Endothelial cell (in vitro differentiated cells): ENCODE measurements around the gene PPP1R37. TPM values are rescaled to one million over a fixed set of nuclear protein-coding genes. Genes with fewer than 3 reads are reported as not detected.

Experiments used
- DNase-seq: peaks from one replicate; pipeline ENCODE4 v3.0.0; 2021; ENCODE audit warnings: low spot score
- H3K27ac Mint-ChIP-seq: one replicate; pipeline ENCODE4 v1.8.0; 2021; ENCODE audit warnings: mixed read lengths, inconsistent platforms; ENCODE audit not compliant: unreplicated experiment
- H3K27me3 Mint-ChIP-seq: one replicate; pipeline ENCODE4 v1.8.0; 2021; ENCODE audit warnings: mild to moderate bottlenecking, moderate library complexity, mixed read lengths, inconsistent platforms; ENCODE audit not compliant: unreplicated experiment
- H3K36me3 Mint-ChIP-seq: one replicate; pipeline ENCODE4 v1.8.0; 2021; ENCODE audit warnings: mild to moderate bottlenecking, low read depth, mixed read lengths, inconsistent platforms; ENCODE audit not compliant: unreplicated experiment
- H3K4me1 Mint-ChIP-seq: one replicate; pipeline ENCODE4 v1.8.0; 2021; ENCODE audit warnings: mild to moderate bottlenecking, mixed read lengths, inconsistent platforms; ENCODE audit not compliant: unreplicated experiment
- H3K4me3 Mint-ChIP-seq: one replicate; pipeline ENCODE4 v1.8.0; 2021; ENCODE audit warnings: mild to moderate bottlenecking, mixed read lengths, inconsistent platforms; ENCODE audit not compliant: unreplicated experiment
- H3K9me3 Mint-ChIP-seq: one replicate; pipeline ENCODE4 v1.8.0; 2021; ENCODE audit warnings: mixed read lengths, inconsistent platforms; ENCODE audit not compliant: unreplicated experiment
- total RNA-seq: library from RNA; stranded (reverse); fragmentation: NEBNext Ultra II Directional; extraction: Animal tissue kit (Norgen Biotek cat#: 25700); gene quantifications from one replicate; pipeline ENCODE4 v1.2.1, GENCODE V29; 2021; ENCODE audit not compliant: unreplicated experiment
- TF ChIP-seq, protein P1 (sequence below): fragments of 200-600 bp; sonication (generic); IDR thresholded peaks from one replicate; pipeline ENCODE4 v1.5.0; 2021; ENCODE audit warnings: antibody characterized with exemption; ENCODE audit not compliant: unreplicated experiment

The PPP1R37 gene
- total RNA-seq, 1 donor from 2014 or later, result 34.7 TPM

DNA sequence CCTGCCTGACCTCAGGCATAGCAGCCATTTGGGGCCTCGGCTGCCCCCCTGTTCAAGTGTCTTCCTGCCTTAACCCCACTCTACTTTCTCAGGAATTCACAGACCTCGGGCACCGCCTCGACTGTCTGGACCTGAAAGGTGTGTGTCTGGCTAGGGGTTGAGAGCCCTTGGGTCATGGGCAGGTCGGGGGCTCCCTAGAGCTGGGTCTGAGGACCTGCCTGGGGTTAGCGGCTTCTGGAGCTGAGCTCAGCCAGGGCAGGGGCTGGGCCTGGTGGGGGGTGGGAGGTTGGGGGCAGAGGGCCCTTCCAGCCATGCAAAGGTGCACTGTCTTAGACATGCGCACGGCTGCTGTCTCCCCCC lies 47.1 kb downstream of the PPP1R37 start:
- Mint-ChIP-seq H3K4me3 (no peak overlapping the region), H3K27me3 (peaks cover 10% of the 10 kb centered on the region), H3K9me3 (no peaks in the 10 kb centered on the region), H3K27ac (no peak overlapping the region), H3K4me1 (peaks cover 18% of the 10 kb centered on the region), H3K36me3 (peaks cover 18% of the 10 kb centered on the region)
- TF ChIP-seq, protein P1, sequence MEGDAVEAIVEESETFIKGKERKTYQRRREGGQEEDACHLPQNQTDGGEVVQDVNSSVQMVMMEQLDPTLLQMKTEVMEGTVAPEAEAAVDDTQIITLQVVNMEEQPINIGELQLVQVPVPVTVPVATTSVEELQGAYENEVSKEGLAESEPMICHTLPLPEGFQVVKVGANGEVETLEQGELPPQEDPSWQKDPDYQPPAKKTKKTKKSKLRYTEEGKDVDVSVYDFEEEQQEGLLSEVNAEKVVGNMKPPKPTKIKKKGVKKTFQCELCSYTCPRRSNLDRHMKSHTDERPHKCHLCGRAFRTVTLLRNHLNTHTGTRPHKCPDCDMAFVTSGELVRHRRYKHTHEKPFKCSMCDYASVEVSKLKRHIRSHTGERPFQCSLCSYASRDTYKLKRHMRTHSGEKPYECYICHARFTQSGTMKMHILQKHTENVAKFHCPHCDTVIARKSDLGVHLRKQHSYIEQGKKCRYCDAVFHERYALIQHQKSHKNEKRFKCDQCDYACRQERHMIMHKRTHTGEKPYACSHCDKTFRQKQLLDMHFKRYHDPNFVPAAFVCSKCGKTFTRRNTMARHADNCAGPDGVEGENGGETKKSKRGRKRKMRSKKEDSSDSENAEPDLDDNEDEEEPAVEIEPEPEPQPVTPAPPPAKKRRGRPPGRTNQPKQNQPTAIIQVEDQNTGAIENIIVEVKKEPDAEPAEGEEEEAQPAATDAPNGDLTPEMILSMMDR, result no peak
- DNase-seq, result no peak

DNA sequence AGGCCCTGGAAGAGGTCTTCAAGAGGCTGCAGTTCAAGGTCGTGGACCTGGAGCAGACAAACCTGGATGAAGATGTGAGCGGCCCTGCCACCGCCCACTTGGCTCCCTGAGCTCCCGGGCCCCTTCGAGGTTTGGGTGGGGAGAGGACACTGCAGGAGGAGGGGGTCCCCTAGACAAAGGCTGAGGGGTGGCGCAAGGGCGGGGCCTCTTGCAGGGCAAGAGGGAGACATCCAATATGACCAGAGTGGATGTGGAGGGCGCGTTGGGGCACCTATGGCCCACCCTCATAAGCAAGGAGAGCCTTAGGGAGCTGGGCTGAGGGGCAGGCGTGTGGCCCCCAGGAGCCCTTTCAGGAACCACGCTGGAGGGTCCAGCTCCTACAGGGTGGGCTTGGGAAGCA lies 47.6 kb downstream of the PPP1R37 start:
- H3K4me1 Mint-ChIP-seq, result peaks cover 18% of the 10 kb centered on the region
- H3K9me3 Mint-ChIP-seq, result no peaks in the 10 kb centered on the region
- DNase-seq, result no peak
- H3K27me3 Mint-ChIP-seq, result peaks cover 10% of the 10 kb centered on the region
- peaks cover 18% of the 10 kb centered on the region for H3K36me3 Mint-ChIP-seq
- H3K27ac Mint-ChIP-seq, result no peak overlapping the region
- TF ChIP-seq, protein P1, result no peak
- no peak overlapping the region for H3K4me3 Mint-ChIP-seq

GRCh38 chr19:45141203-45141900 lies 48.4 kb downstream of the PPP1R37 start:
- Mint-ChIP-seq H3K27me3 (peaks cover 10% of the 10 kb centered on the region), H3K9me3 (no peaks in the 10 kb centered on the region), H3K27ac (no peak overlapping the region), H3K4me3 (no peak overlapping the region), H3K4me1 (peaks cover 14% of the 10 kb centered on the region), H3K36me3 (peaks cover 18% of the 10 kb centered on the region)
- TF ChIP-seq, protein P1, result no peak
- DNase-seq, result no peak

- Mint-ChIP-seq H3K9me3 (no peaks in the 10 kb centered on the region), H3K27me3 (peaks cover 7% of the 10 kb centered on the region), H3K27ac (no peak overlapping the region), H3K4me1 (peaks cover 7% of the 10 kb centered on the region), H3K4me3 (peak overlapping the region; percentile 37), H3K36me3 (peaks cover 18% of the 10 kb centered on the region)
- no peak for DNase-seq
- TF ChIP-seq, protein P1, result no peak
These were observed 49.2 kb downstream of the PPP1R37 start for GRCh38 chr19:45142016-45142725.

- H3K4me1 Mint-ChIP-seq, result peaks cover 3% of the 10 kb centered on the region
- TF ChIP-seq, protein P1, result no peak
- peak overlapping the region; percentile 37 for H3K4me3 Mint-ChIP-seq
- no peak for DNase-seq
- H3K9me3 Mint-ChIP-seq, result no peaks in the 10 kb centered on the region
- H3K27ac Mint-ChIP-seq, result no peak overlapping the region
- H3K36me3 Mint-ChIP-seq, result peaks cover 18% of the 10 kb centered on the region
- peaks cover 7% of the 10 kb centered on the region for H3K27me3 Mint-ChIP-seq
These were observed 49.7 kb downstream of the PPP1R37 start for GRCh38 chr19:45142726-45143110.
